Measurements from ENCODE around the gene ORM2. TPM values are rescaled to one million over a fixed set of nuclear protein-coding genes. Genes with fewer than 3 reads are reported as not detected.

ORM2 gene
- total RNA-seq, 1 donor from 2014 or later, result not detected

DNA sequence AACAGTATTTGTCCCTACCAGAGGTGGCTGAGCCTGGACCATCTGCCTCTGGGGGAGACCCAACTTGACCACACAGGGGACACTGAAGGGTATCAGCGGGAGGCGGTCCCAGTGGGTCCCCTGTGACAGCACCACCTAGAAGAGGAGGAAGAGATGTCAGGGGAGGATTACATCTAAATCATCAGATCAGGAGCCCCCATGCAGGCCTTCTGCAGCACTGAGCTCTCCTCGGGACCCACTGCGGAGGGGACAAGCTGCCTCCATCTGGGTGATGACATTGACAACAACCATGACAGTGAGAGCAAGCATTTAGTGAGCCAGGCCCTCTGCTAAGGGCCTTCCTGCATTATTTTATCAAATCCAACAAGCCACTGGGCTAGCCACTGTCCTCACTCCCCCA, 12.3 kb downstream of the ORM2 start:
- no peak overlapping the region for H3K27ac Mint-ChIP-seq (ENCODE audit: unreplicated experiment)
- TF ChIP-seq, protein P1, sequence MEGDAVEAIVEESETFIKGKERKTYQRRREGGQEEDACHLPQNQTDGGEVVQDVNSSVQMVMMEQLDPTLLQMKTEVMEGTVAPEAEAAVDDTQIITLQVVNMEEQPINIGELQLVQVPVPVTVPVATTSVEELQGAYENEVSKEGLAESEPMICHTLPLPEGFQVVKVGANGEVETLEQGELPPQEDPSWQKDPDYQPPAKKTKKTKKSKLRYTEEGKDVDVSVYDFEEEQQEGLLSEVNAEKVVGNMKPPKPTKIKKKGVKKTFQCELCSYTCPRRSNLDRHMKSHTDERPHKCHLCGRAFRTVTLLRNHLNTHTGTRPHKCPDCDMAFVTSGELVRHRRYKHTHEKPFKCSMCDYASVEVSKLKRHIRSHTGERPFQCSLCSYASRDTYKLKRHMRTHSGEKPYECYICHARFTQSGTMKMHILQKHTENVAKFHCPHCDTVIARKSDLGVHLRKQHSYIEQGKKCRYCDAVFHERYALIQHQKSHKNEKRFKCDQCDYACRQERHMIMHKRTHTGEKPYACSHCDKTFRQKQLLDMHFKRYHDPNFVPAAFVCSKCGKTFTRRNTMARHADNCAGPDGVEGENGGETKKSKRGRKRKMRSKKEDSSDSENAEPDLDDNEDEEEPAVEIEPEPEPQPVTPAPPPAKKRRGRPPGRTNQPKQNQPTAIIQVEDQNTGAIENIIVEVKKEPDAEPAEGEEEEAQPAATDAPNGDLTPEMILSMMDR (IDR thresholded peaks at IDR 0.05; ENCODE audit: insufficient read depth, low read depth, low read length), result no peak
- no peak for TF ChIP-seq EZH2 (IDR thresholded peaks at IDR 0.05; ENCODE audit: insufficient read depth, low read length)
- H3K4me3 ChIP-seq (ENCODE audit: insufficient read depth, low read depth, low read length), result no peak overlapping the region
- no peaks in the 10 kb centered on the region for H3K27me3 Mint-ChIP-seq (ENCODE audit: low read depth, unreplicated experiment)
- H3K9me3 Mint-ChIP-seq (ENCODE audit: unreplicated experiment), result peaks cover 2% of the 10 kb centered on the region
- no peak overlapping the region for H3K4me3 Mint-ChIP-seq (ENCODE audit: unreplicated experiment)
- H3K4me1 ChIP-seq (ENCODE audit: insufficient read depth, low read length), result no peaks in the 10 kb centered on the region
- no peaks in the 10 kb centered on the region for H4K20me1 ChIP-seq (ENCODE audit: insufficient read depth, low read length)
- H3K9ac ChIP-seq (ENCODE audit: low read length), result no peak overlapping the region
- H3K79me2 ChIP-seq (ENCODE audit: insufficient read depth, low read length), result no peaks in the 10 kb centered on the region
- H3K36me3 ChIP-seq (ENCODE audit: insufficient read depth, low read length), result peaks cover 18% of the 10 kb centered on the region
- H3K9me3 ChIP-seq (ENCODE audit: insufficient read depth, low read depth, low read length), result no peaks in the 10 kb centered on the region
- FAIRE-seq, result no peak
- H2AFZ ChIP-seq (ENCODE audit: low read depth, low read length), result no peak overlapping the region
- H3K36me3 Mint-ChIP-seq (ENCODE audit: low read depth, unreplicated experiment), result peaks cover 42% of the 10 kb centered on the region
- peaks cover 3% of the 10 kb centered on the region for H3K4me1 Mint-ChIP-seq (ENCODE audit: low read depth, unreplicated experiment)
- no peak overlapping the region for H3K27ac ChIP-seq (ENCODE audit: low read depth, low read length)
- no peak for DNase-seq (ENCODE audit: low read depth)
- H3K27me3 ChIP-seq (ENCODE audit: insufficient read depth, low read length), result no peaks in the 10 kb centered on the region
- H3K4me2 ChIP-seq (ENCODE audit: low read length), result no peak overlapping the region

DNA sequence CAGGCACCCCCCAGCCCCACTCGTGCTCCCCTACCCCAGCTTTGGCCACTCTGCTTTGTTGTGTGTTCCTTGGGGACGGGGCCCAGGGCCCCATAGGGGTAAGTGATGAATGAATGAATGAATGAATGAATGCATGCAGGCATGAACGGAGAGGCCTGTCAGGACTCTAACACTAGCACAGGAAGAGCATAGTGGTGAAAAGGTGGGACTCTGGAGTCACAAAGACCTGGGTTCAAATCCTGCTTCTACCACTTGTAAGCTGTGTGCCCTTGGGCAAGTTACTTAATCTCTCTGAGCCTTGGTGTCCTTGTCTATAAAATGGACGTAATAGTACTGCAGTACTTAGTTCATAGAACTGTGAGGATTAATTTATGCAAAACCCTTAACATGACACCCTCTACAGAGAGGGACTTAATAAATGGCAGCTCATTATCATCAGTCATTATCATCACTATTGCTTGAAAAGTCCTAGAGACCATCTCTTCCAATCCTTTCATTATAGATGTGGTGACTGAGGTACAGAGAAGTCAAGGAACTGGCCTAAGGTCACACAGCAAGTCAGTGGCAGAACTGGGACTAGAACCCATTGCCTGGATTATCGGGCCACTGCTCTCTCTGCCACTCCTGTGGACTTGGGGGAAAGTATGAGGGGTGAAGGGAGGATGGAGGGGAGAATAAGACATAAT, 13.2 kb downstream of the ORM2 start:
- Histone ChIP-seq H3K79me2 (ENCODE audit: insufficient read depth, low read length) (no peaks in the 10 kb centered on the region), H3K36me3 (ENCODE audit: insufficient read depth, low read length) (peaks cover 18% of the 10 kb centered on the region), H3K27me3 (ENCODE audit: insufficient read depth, low read length) (no peaks in the 10 kb centered on the region), H3K9ac (ENCODE audit: low read length) (no peak overlapping the region), H3K27ac (ENCODE audit: low read depth, low read length) (no peak overlapping the region), H3K4me3 (ENCODE audit: insufficient read depth, low read depth, low read length) (no peak overlapping the region), H3K9me3 (ENCODE audit: insufficient read depth, low read depth, low read length) (no peaks in the 10 kb centered on the region), H4K20me1 (ENCODE audit: insufficient read depth, low read length) (no peaks in the 10 kb centered on the region), H2AFZ (ENCODE audit: low read depth, low read length) (no peak overlapping the region), H3K4me2 (ENCODE audit: low read length) (no peak overlapping the region), H3K4me1 (ENCODE audit: insufficient read depth, low read length) (no peaks in the 10 kb centered on the region)
- no peak overlapping the region for H3K4me3 Mint-ChIP-seq (ENCODE audit: unreplicated experiment)
- H3K27ac Mint-ChIP-seq (ENCODE audit: unreplicated experiment), result no peak overlapping the region
- no peaks in the 10 kb centered on the region for H3K27me3 Mint-ChIP-seq (ENCODE audit: low read depth, unreplicated experiment)
- no peak for FAIRE-seq
- H3K9me3 Mint-ChIP-seq (ENCODE audit: unreplicated experiment), result peaks cover 2% of the 10 kb centered on the region
- no peak for DNase-seq (ENCODE audit: low read depth)
- peaks cover 3% of the 10 kb centered on the region for H3K4me1 Mint-ChIP-seq (ENCODE audit: low read depth, unreplicated experiment)
- peaks cover 40% of the 10 kb centered on the region for H3K36me3 Mint-ChIP-seq (ENCODE audit: low read depth, unreplicated experiment)
- TF ChIP-seq, protein P1 (IDR thresholded peaks at IDR 0.05; ENCODE audit: insufficient read depth, low read depth, low read length), result no peak
- no peak for TF ChIP-seq EZH2 (IDR thresholded peaks at IDR 0.05; ENCODE audit: insufficient read depth, low read length)

DNA sequence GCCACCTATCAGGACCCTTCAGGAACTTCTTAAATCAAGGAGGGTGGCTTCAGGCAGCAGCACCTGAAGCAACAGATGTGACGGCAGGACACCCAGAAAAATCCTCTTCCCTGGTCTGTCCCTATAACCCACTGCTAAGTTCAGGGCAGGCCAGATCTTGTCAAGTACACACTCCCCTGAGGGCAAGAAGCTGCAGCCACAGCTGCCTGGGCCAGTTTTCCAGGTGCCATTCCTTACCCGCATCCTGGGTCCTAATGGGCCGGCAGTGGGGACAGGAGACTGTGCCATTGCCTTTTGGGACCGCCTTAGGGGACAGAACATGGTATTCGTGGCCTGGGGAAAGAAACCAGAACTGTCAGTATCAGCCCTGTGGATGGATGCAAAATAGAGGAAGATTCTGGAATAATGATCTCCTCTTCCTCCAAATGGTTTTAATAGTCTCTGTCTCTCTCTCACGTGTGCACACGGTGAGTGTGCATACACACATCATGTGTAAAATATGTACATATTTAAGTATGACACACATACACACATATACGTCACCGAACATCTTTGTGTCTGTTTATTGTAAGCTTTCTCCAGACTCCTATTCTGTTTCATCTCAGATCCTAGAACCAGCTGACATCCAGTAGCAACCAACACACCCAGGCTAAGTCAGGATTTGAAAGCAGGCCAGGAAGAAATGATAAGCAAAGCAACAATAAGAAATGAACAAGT, 14.0 kb downstream of the ORM2 start:
- H3K4me3 Mint-ChIP-seq (ENCODE audit: unreplicated experiment), result no peak overlapping the region
- Histone ChIP-seq H3K36me3 (ENCODE audit: insufficient read depth, low read length) (peaks cover 18% of the 10 kb centered on the region), H4K20me1 (ENCODE audit: insufficient read depth, low read length) (no peaks in the 10 kb centered on the region), H3K79me2 (ENCODE audit: insufficient read depth, low read length) (no peaks in the 10 kb centered on the region), H3K27ac (ENCODE audit: low read depth, low read length) (no peak overlapping the region), H3K9me3 (ENCODE audit: insufficient read depth, low read depth, low read length) (no peaks in the 10 kb centered on the region), H3K27me3 (ENCODE audit: insufficient read depth, low read length) (no peaks in the 10 kb centered on the region), H3K4me3 (ENCODE audit: insufficient read depth, low read depth, low read length) (no peak overlapping the region), H3K4me2 (ENCODE audit: low read length) (no peak overlapping the region), H2AFZ (ENCODE audit: low read depth, low read length) (no peak overlapping the region), H3K9ac (ENCODE audit: low read length) (no peak overlapping the region), H3K4me1 (ENCODE audit: insufficient read depth, low read length) (peaks cover 6% of the 10 kb centered on the region)
- peaks cover 43% of the 10 kb centered on the region for H3K36me3 Mint-ChIP-seq (ENCODE audit: low read depth, unreplicated experiment)
- peaks cover 2% of the 10 kb centered on the region for H3K9me3 Mint-ChIP-seq (ENCODE audit: unreplicated experiment)
- H3K4me1 Mint-ChIP-seq (ENCODE audit: low read depth, unreplicated experiment), result peaks cover 10% of the 10 kb centered on the region
- TF ChIP-seq, protein P1 (IDR thresholded peaks at IDR 0.05; ENCODE audit: insufficient read depth, low read depth, low read length), result no peak
- no peak for TF ChIP-seq EZH2 (IDR thresholded peaks at IDR 0.05; ENCODE audit: insufficient read depth, low read length)
- DNase-seq (ENCODE audit: low read depth) (no peak), FAIRE-seq (no peak)
- no peaks in the 10 kb centered on the region for H3K27me3 Mint-ChIP-seq (ENCODE audit: low read depth, unreplicated experiment)
- H3K27ac Mint-ChIP-seq (ENCODE audit: unreplicated experiment), result no peak overlapping the region

Measured in astrocyte (in vitro differentiated cells and primary cell).